Measurements from ENCODE around the gene DTNB. TPM values are rescaled to one million over a fixed set of nuclear protein-coding genes. Genes with fewer than 3 reads are reported as not detected.

DTNB gene
- total RNA-seq, 1 experiment from 2014 or later: 19.6 TPM

- Histone ChIP-seq H3K9me3 (ENCODE audit: low read depth, low read length, poor library complexity, severe bottlenecking) (no peaks in the 10 kb centered on the region), H3K27me3 (replicated peaks; ENCODE audit: insufficient read depth, low read depth, low read length, poor library complexity) (no peaks in the 10 kb centered on the region), H3K4me3 (ENCODE audit: low read depth, low read length, poor library complexity, severe bottlenecking) (no peak overlapping the region), H3K36me3 (ENCODE audit: insufficient read depth, low read length, poor library complexity, severe bottlenecking) (no peaks in the 10 kb centered on the region), H3K4me1 (ENCODE audit: insufficient read depth, low read length, poor library complexity, severe bottlenecking) (peaks cover 12% of the 10 kb centered on the region), H3K27ac (ENCODE audit: low read depth, low read length, poor library complexity, severe bottlenecking) (no peak overlapping the region)
- ChIA-PET CTCF (no interaction called here), POLR2A (ENCODE audit: low non-redundant PET) (no interaction called here)
- BruUV-seq (replicated peaks): TSS peak; percentile 16
- DNase-seq (ENCODE audit: low spot score): no peak
- intact Hi-C loops (cut with micrococcal nuclease; ENCODE audit: unreplicated experiment): no loop called here
- TF ChIP-seq EZH2 (IDR thresholded peaks at IDR 0.05; ENCODE audit: borderline replicate concordance, low read depth, low read length, poor library complexity, severe bottlenecking): no peak
- no peak for TF ChIP-seq CTCF (conservative IDR thresholded peaks at IDR 0.05; ENCODE audit: low read depth, low read length)
Observed at GRCh38 chr2:25334482-25334881, 338.9 kb downstream of the DTNB start.

- POLR2A ChIA-PET (ENCODE audit: low non-redundant PET): no interaction called here
- intact Hi-C loops (cut with micrococcal nuclease; ENCODE audit: unreplicated experiment): no loop called here
Observed at GRCh38 chr2:25333981-25334380, 339.4 kb downstream of the DTNB start.

GRCh38 chr2:25332571-25332970 is 340.8 kb downstream of the DTNB start:
- Histone ChIP-seq H3K9me3 (ENCODE audit: low read depth, low read length, poor library complexity, severe bottlenecking) (peaks cover 4% of the 10 kb centered on the region), H3K36me3 (ENCODE audit: insufficient read depth, low read length, poor library complexity, severe bottlenecking) (peaks cover 5% of the 10 kb centered on the region), H3K27ac (ENCODE audit: low read depth, low read length, poor library complexity, severe bottlenecking) (no peak overlapping the region), H3K4me3 (ENCODE audit: low read depth, low read length, poor library complexity, severe bottlenecking) (no peak overlapping the region), H3K27me3 (replicated peaks; ENCODE audit: insufficient read depth, low read depth, low read length, poor library complexity) (no peaks in the 10 kb centered on the region), H3K4me1 (ENCODE audit: insufficient read depth, low read length, poor library complexity, severe bottlenecking) (peaks cover 5% of the 10 kb centered on the region)
- no peak for DNase-seq (ENCODE audit: low spot score)
- POLR2A ChIA-PET (ENCODE audit: low non-redundant PET): no interaction called here
- intact Hi-C loops (cut with micrococcal nuclease; ENCODE audit: unreplicated experiment): no loop called here
- CTCF ChIA-PET: no interaction called here
- TF ChIP-seq EZH2 (IDR thresholded peaks at IDR 0.05; ENCODE audit: borderline replicate concordance, low read depth, low read length, poor library complexity, severe bottlenecking) (no peak), CTCF (conservative IDR thresholded peaks at IDR 0.05; ENCODE audit: low read depth, low read length) (no peak)
- no TSS peak for BruUV-seq (replicated peaks)

More at GRCh38 chr2:25333981-25334380, 339.4 kb downstream of the DTNB start:
- H3K27me3 ChIP-seq (replicated peaks; ENCODE audit: insufficient read depth, low read depth, low read length, poor library complexity): no peaks in the 10 kb centered on the region
- no peaks in the 10 kb centered on the region for H3K36me3 ChIP-seq (ENCODE audit: insufficient read depth, low read length, poor library complexity, severe bottlenecking)
- no peak for TF ChIP-seq CTCF (conservative IDR thresholded peaks at IDR 0.05; ENCODE audit: low read depth, low read length)
- TF ChIP-seq EZH2 (IDR thresholded peaks at IDR 0.05; ENCODE audit: borderline replicate concordance, low read depth, low read length, poor library complexity, severe bottlenecking): no peak
- H3K4me3 ChIP-seq (ENCODE audit: low read depth, low read length, poor library complexity, severe bottlenecking): no peak overlapping the region
- no peaks in the 10 kb centered on the region for H3K9me3 ChIP-seq (ENCODE audit: low read depth, low read length, poor library complexity, severe bottlenecking)
- H3K4me1 ChIP-seq (ENCODE audit: insufficient read depth, low read length, poor library complexity, severe bottlenecking): peaks cover 9% of the 10 kb centered on the region
- BruUV-seq (replicated peaks): no TSS peak
- CTCF ChIA-PET: no interaction called here
- no peak for DNase-seq (ENCODE audit: low spot score)
- no peak overlapping the region for H3K27ac ChIP-seq (ENCODE audit: low read depth, low read length, poor library complexity, severe bottlenecking)

All from A673 (cell line).